Measurements from ENCODE around the gene ROBO3. TPM values are rescaled to one million over a fixed set of nuclear protein-coding genes. Genes with fewer than 3 reads are reported as not detected.

Gene ROBO3
- total RNA-seq, 6 experiments from 2014 or later = 1.9 to 3.3 (median 2.6) TPM

GRCh38 chr11:124875943-124876817 lies 10.9 kb downstream of the ROBO3 start:
- H3K36me3 Mint-ChIP-seq (ENCODE audit: low read depth) = no peaks in the 10 kb centered on the region
- H3K4me3 Mint-ChIP-seq = peak overlapping the region; percentile 89
- H3K27me3 Mint-ChIP-seq (ENCODE audit: insufficient read depth) = peaks cover 24% of the 10 kb centered on the region
- DNase-seq = peak; percentile 65
- TF ChIP-seq CTCF (IDR thresholded peaks at IDR 0.05) = peak; percentile 86
- peaks cover 7% of the 10 kb centered on the region for H3K4me1 Mint-ChIP-seq (ENCODE audit: low read depth)
- H3K9me3 Mint-ChIP-seq = no peaks in the 10 kb centered on the region
- H3K27ac Mint-ChIP-seq = peak overlapping the region; percentile 95

GRCh38 chr11:124876818-124877630 lies 11.8 kb downstream of the ROBO3 start:
- peaks cover 24% of the 10 kb centered on the region for H3K27me3 Mint-ChIP-seq (ENCODE audit: insufficient read depth)
- TF ChIP-seq CTCF (IDR thresholded peaks at IDR 0.05) = no peak
- peak overlapping the region; percentile 89 for H3K4me3 Mint-ChIP-seq
- no peak for DNase-seq
- H3K9me3 Mint-ChIP-seq = no peaks in the 10 kb centered on the region
- peaks cover 9% of the 10 kb centered on the region for H3K4me1 Mint-ChIP-seq (ENCODE audit: low read depth)
- H3K36me3 Mint-ChIP-seq (ENCODE audit: low read depth) = no peaks in the 10 kb centered on the region
- H3K27ac Mint-ChIP-seq = peak overlapping the region; percentile 95

GRCh38 chr11:124877631-124877909 lies 12.3 kb downstream of the ROBO3 start:
- Mint-ChIP-seq H3K4me1 (ENCODE audit: low read depth) (peaks cover 14% of the 10 kb centered on the region), H3K27me3 (ENCODE audit: insufficient read depth) (peaks cover 23% of the 10 kb centered on the region), H3K4me3 (0 out of 2 replicates have a peak overlapping the region, but pooled peaks have one; percentile 89), H3K36me3 (ENCODE audit: low read depth) (no peaks in the 10 kb centered on the region), H3K9me3 (no peaks in the 10 kb centered on the region), H3K27ac (no peak overlapping the region)
- DNase-seq = no peak
- no peak for TF ChIP-seq CTCF (IDR thresholded peaks at IDR 0.05)

GRCh38 chr11:124877910-124878758 lies 12.9 kb downstream of the ROBO3 start:
- H3K27me3 Mint-ChIP-seq (ENCODE audit: insufficient read depth) = peaks cover 18% of the 10 kb centered on the region
- H3K27ac Mint-ChIP-seq = no peak overlapping the region

More at GRCh38 chr11:124877910-124878758, 12.9 kb downstream of the ROBO3 start:
- no peak for TF ChIP-seq CTCF (IDR thresholded peaks at IDR 0.05)
- DNase-seq = no peak
- Mint-ChIP-seq H3K4me1 (ENCODE audit: low read depth) (peaks cover 20% of the 10 kb centered on the region), H3K4me3 (no peak overlapping the region), H3K36me3 (ENCODE audit: low read depth) (no peaks in the 10 kb centered on the region), H3K9me3 (no peaks in the 10 kb centered on the region)

Measured in HFFc6 (cell line).